WTC11 (cell line): ENCODE results near the gene RELT. TPM values are rescaled to one million over a fixed set of nuclear protein-coding genes. Genes with fewer than 3 reads are reported as not detected.

Source experiments
- ATAC-seq: fragments of 200-7000 bp; cut with Tn5 transposase; 2 replicates; pipeline ENCODE4 v1.10.0; 2021; ENCODE audit warnings: mild to moderate bottlenecking, moderate library complexity
- CTCF ChIA-PET: fragments of 300-600 bp; sonication (Branson Sonifier 250); formaldehyde crosslinking; loops from one replicate; lab custom pipeline; 2021; ENCODE audit warnings: antibody characterized with exemption; lab: Charles Lee
- POLR2A ChIA-PET: fragments of 350-600 bp; sonication (Branson Sonifier 250); formaldehyde crosslinking; loops from one replicate; lab custom pipeline; 2021; ENCODE audit warnings: antibody characterized with exemption; lab: Charles Lee
- DNase-seq: peaks from one replicate; pipeline ENCODE4 v3.0.0; 2021; ENCODE audit warnings: low spot score
- H3K27ac Mint-ChIP-seq: 2 replicates; pipeline ENCODE4 v1.8.0; 2021; ENCODE audit warnings: mixed read lengths
- H3K27me3 Mint-ChIP-seq: 2 replicates; pipeline ENCODE4 v1.8.0; 2021; ENCODE audit warnings: low read depth, mild to moderate bottlenecking, moderate library complexity, mixed read lengths
- H3K36me3 Mint-ChIP-seq: 2 replicates; pipeline ENCODE4 v1.8.0; 2021; ENCODE audit warnings: mixed read lengths
- H3K4me1 Mint-ChIP-seq: 2 replicates; pipeline ENCODE4 v1.8.0; 2022; ENCODE audit warnings: mixed read lengths
- H3K4me3 Mint-ChIP-seq: 2 replicates; pipeline ENCODE4 v1.8.0; 2021; ENCODE audit warnings: mild to moderate bottlenecking, moderate library complexity, mixed read lengths
- H3K9me3 Mint-ChIP-seq: 2 replicates; pipeline ENCODE4 v1.8.0; 2021; ENCODE audit warnings: mixed read lengths
- AR ChIP-seq: fragments of 250-450 bp; sonication (Bioruptor Pico); IDR thresholded peaks from 2 replicates; pipeline ENCODE4 v1.9.0; 2021; ENCODE audit warnings: mild to moderate bottlenecking
- ARID4B ChIP-seq: sonication (generic); formaldehyde crosslinking; IDR thresholded peaks from 2 replicates; pipeline ENCODE4 v1.8.0; 2023; ENCODE audit warnings: missing genetic modification reagents, mild to moderate bottlenecking, borderline replicate concordance
- E2F1 ChIP-seq: sonication (generic); formaldehyde crosslinking; IDR thresholded peaks from 2 replicates; pipeline ENCODE4 v1.8.0; 2022; ENCODE audit warnings: mild to moderate bottlenecking, missing genetic modification reagents
- ELF4 ChIP-seq: sonication (generic); formaldehyde crosslinking; IDR thresholded peaks from 2 replicates; pipeline ENCODE4 v1.8.1; 2022; ENCODE audit warnings: low read depth, mild to moderate bottlenecking, moderate library complexity, missing genetic modification reagents
- EMX1 ChIP-seq: fragments of 250-450 bp; sonication (Bioruptor Pico); IDR thresholded peaks from 2 replicates; pipeline ENCODE4 v1.8.0; 2021; ENCODE audit warnings: mild to moderate bottlenecking
- ERG ChIP-seq: fragments of 250-450 bp; sonication (Bioruptor Pico); IDR thresholded peaks from 2 replicates; pipeline ENCODE4 v1.8.0; 2021; ENCODE audit warnings: mild to moderate bottlenecking
- MLX ChIP-seq: sonication (generic); formaldehyde crosslinking; IDR thresholded peaks from 2 replicates; pipeline ENCODE4 v1.8.1; 2023; ENCODE audit warnings: mild to moderate bottlenecking, missing genetic modification reagents, moderate library complexity
- MYBL2 ChIP-seq: sonication (generic); formaldehyde crosslinking; IDR thresholded peaks from 2 replicates; pipeline ENCODE4 v1.8.1; 2023; ENCODE audit warnings: mild to moderate bottlenecking, moderate library complexity, missing genetic modification reagents
- NFATC4 ChIP-seq: fragments of 250-450 bp; sonication (Bioruptor Pico); IDR thresholded peaks from 2 replicates; pipeline ENCODE4 v1.9.0; 2021; ENCODE audit warnings: mild to moderate bottlenecking
- NR1H2 ChIP-seq: sonication (generic); formaldehyde crosslinking; IDR thresholded peaks from 2 replicates; pipeline ENCODE4 v1.9.0; 2021; ENCODE audit warnings: mild to moderate bottlenecking, moderate library complexity, missing genetic modification reagents
- NR2C2 ChIP-seq: sonication (generic); formaldehyde crosslinking; IDR thresholded peaks from 2 replicates; pipeline ENCODE4 v1.8.0; 2022; ENCODE audit warnings: mild to moderate bottlenecking, missing genetic modification reagents
- OVOL2 ChIP-seq: fragments of 250-450 bp; sonication (Bioruptor Pico); IDR thresholded peaks from 2 replicates; pipeline ENCODE4 v1.9.0; 2021; ENCODE audit warnings: mild to moderate bottlenecking, borderline replicate concordance
- PRDM15 ChIP-seq: sonication (generic); formaldehyde crosslinking; IDR thresholded peaks from 2 replicates; pipeline ENCODE4 v1.8.0; 2022; ENCODE audit warnings: missing genetic modification reagents
- RORB ChIP-seq: fragments of 250-450 bp; sonication (Bioruptor Pico); IDR thresholded peaks from 2 replicates; pipeline ENCODE4 v1.9.0; 2021; ENCODE audit warnings: mild to moderate bottlenecking
- SMAD4 ChIP-seq: sonication (generic); formaldehyde crosslinking; IDR thresholded peaks from 2 replicates; pipeline ENCODE4 v1.8.0; 2022; ENCODE audit warnings: mild to moderate bottlenecking, missing genetic modification reagents
- SOX15 ChIP-seq: fragments of 250-450 bp; sonication (Bioruptor Pico); IDR thresholded peaks from 2 replicates; pipeline ENCODE4 v1.9.0; 2021; ENCODE audit warnings: mild to moderate bottlenecking
- USF1 ChIP-seq: sonication (generic); formaldehyde crosslinking; IDR thresholded peaks from 2 replicates; pipeline ENCODE4 v1.8.0; 2022; ENCODE audit warnings: mild to moderate bottlenecking, missing genetic modification reagents
- ZNF138 ChIP-seq: sonication (generic); formaldehyde crosslinking; conservative IDR thresholded peaks from 2 replicates; pipeline ENCODE4 v1.8.1; 2022; ENCODE audit warnings: mild to moderate bottlenecking, moderate library complexity, missing genetic modification reagents
- ZNF671 ChIP-seq: fragments of 250-450 bp; sonication (Bioruptor Pico); IDR thresholded peaks from 2 replicates; pipeline ENCODE4 v1.8.0; 2021; ENCODE audit warnings: mild to moderate bottlenecking
- total RNA-seq: library from RNA; stranded (reverse); gene quantifications from 3 replicates; pipeline ENCODE4 v1.2.3, GENCODE V29; 2021

RELT gene
- total RNA-seq, 1 experiment from 2014 or later = 6.7 TPM

- TF ChIP-seq ZNF671 (CRISPR knock-in tag) (no peak), E2F1 (CRISPR knock-in tag) (no peak), NR2C2 (CRISPR knock-in tag) (no peak), NFATC4 (CRISPR knock-in tag) (no peak), MYBL2 (CRISPR knock-in tag) (no peak)
Measured at GRCh38 chr11:73394416-73395296, 18.5 kb downstream of the RELT start (continued).

- POLR2A ChIA-PET = no interaction called here
- no peaks in the 10 kb centered on the region for H3K36me3 Mint-ChIP-seq
- no peaks in the 10 kb centered on the region for H3K27me3 Mint-ChIP-seq
- H3K4me3 Mint-ChIP-seq = no peak overlapping the region
- DNase-seq = no peak
- ATAC-seq = no peak
- no peak overlapping the region for H3K27ac Mint-ChIP-seq
- CTCF ChIA-PET = interaction anchor here (1.1 to 3.1 kb wide), 5 partner anchors 33 to 265 kb away, joined by 3 to 13 read pairs (median 5); no protein-coding TSS in a partner anchor
- H3K4me1 Mint-ChIP-seq = no peaks in the 10 kb centered on the region
- H3K9me3 Mint-ChIP-seq = no peaks in the 10 kb centered on the region
- TF ChIP-seq OVOL2 (CRISPR knock-in tag) (no peak), USF1 (CRISPR knock-in tag) (no peak), MLX (no peak), SMAD4 (CRISPR knock-in tag) (no peak), SOX15 (no peak), ERG (CRISPR knock-in tag) (no peak), AR (CRISPR knock-in tag) (no peak), RORB (no peak), PRDM15 (no peak), ZNF138 (CRISPR knock-in tag) (no peak), NR1H2 (CRISPR knock-in tag) (no peak), ARID4B (no peak), EMX1 (CRISPR knock-in tag) (no peak), ELF4 (no peak)
Measured at GRCh38 chr11:73395297-73396208, 19.4 kb downstream of the RELT start.
